ENCODE measurements around the gene CDC40. TPM values are rescaled to one million over a fixed set of nuclear protein-coding genes. Genes with fewer than 3 reads are reported as not detected.

CDC40 gene
- total RNA-seq, 1 experiment from 2014 or later = 25.7 TPM

DNA sequence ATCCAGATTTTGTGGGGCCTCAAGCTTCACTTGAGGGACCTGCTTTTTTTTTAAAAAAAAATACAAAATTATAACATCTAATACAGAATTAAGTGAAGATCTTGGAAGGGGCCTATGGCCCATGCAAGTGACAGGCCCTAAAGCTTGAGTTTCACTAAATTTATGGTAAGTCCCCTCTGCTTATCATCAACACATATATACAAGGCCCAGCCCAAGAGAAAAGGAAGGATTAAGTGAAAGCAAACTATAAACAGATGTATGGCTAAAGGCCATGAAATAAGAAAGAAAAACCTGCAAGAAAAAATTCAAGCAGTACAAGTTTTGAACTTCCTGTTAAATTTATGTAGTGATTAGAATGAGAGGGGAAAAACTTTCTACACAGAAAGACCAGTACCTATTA is 86.8 kb downstream of the CDC40 start:
- Mint-ChIP-seq H3K4me3 (no peak overlapping the region), H3K4me1 (peaks cover 15% of the 10 kb centered on the region), H3K9me3 (peaks cover 12% of the 10 kb centered on the region), H3K27me3 (ENCODE audit: low read depth) (no peaks in the 10 kb centered on the region), H3K27ac (no peak overlapping the region), H3K36me3 (no peaks in the 10 kb centered on the region; the same call in 1 of the 2 replicates)
- ATAC-seq (no peak), DNase-seq (ENCODE audit: low spot score) (no peak)
- ChIA-PET CTCF (no interaction called here), POLR2A (no interaction called here)
- TF ChIP-seq USF1 (CRISPR knock-in tag; IDR thresholded peaks at IDR 0.05) = no peak
- no peak for TF ChIP-seq GRHL2 (CRISPR knock-in tag; IDR thresholded peaks at IDR 0.05; ENCODE audit: insufficient replicate concordance, severe bottlenecking)
- TF ChIP-seq GABPB1 (CRISPR knock-in tag; IDR thresholded peaks at IDR 0.05) = no peak
- TF ChIP-seq TCF7 (CRISPR knock-in tag; IDR thresholded peaks at IDR 0.05; ENCODE audit: low read depth) = no peak
- TF ChIP-seq ATF1 (CRISPR knock-in tag; IDR thresholded peaks at IDR 0.05) = no peak
- TF ChIP-seq EMX1 (CRISPR knock-in tag; IDR thresholded peaks at IDR 0.05) = no peak
- no peak for TF ChIP-seq FOXJ3 (CRISPR knock-in tag; IDR thresholded peaks at IDR 0.05; ENCODE audit: borderline replicate concordance)
- no peak for TF ChIP-seq AR (CRISPR knock-in tag; IDR thresholded peaks at IDR 0.05)
- TF ChIP-seq, protein P1, sequence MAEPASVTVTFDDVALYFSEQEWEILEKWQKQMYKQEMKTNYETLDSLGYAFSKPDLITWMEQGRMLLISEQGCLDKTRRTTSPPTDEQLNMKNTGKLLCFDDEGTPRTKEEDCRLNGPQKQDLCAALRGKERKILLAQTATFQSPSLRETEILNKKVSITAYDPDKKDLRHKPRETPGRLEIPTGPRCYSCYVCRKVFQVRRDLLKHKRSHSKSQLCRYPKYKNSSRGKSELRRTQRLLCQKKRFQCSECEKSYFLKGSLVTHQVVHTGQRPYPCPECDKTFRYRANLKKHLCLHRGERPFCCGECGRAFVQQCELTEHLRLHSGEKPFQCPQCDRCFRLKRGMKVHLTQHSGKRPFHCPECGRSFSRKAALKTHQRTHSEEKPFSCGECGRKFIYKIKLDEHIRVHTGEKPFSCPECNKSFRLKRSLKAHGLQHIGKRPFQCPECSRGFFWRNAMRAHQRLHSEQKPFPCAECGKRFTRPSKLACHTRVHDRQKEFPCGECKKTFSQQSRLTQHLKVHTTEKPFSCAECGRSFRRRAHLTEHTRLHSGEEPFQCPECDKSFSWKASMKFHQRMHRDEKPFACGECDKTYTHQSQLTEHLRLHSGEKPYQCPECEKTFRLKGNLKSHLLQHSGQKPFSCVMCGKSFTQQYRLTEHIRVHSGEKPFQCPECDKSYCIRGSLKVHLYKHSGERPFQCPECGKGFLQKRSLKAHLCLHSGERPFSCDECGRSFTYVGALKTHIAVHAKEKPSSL (CRISPR knock-in tag; conservative IDR thresholded peaks at IDR 0.05) = no peak
- no peak for TF ChIP-seq NR2C2 (CRISPR knock-in tag; IDR thresholded peaks at IDR 0.05)
- TF ChIP-seq SMAD3 (CRISPR knock-in tag; IDR thresholded peaks at IDR 0.05; ENCODE audit: borderline replicate concordance) = no peak
- TF ChIP-seq ZNF263 (CRISPR knock-in tag; IDR thresholded peaks at IDR 0.05; ENCODE audit: low read depth) = no peak
- TF ChIP-seq TP53 (CRISPR knock-in tag; IDR thresholded peaks at IDR 0.05) = no peak
- TF ChIP-seq IRF1 (CRISPR knock-in tag; IDR thresholded peaks at IDR 0.05) = no peak

DNA sequence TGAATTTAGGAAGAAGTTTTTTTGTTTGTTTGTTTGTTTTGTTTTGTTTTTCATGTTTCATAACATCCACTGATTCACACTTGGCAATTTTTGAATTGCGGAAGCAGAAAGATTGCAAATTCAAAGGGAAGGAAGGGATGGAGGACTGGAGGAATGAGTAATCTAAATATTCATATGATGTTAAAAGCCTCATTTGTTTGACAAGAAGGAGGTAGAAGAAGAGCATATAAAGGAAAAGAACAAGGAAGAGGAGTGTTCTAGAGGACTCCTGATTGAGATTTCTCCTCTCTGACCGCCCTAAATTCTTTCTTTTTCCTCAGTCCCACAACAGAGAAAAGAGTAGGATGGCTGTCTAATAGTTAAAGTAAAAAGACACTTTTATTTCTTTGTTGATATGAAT is 89.4 kb downstream of the CDC40 start:
- POLR2A ChIA-PET = interaction anchor here (0.9 kb wide), 1 partner anchor 12 kb away, joined by 4 read pairs; no protein-coding TSS in a partner anchor
- CTCF ChIA-PET = no interaction called here
- ATAC-seq = no peak

More for the DNA sequence above, 89.4 kb downstream of the CDC40 start:
- H3K4me3 Mint-ChIP-seq = peak overlapping the region; percentile 35
- no peaks in the 10 kb centered on the region for H3K27me3 Mint-ChIP-seq (ENCODE audit: low read depth)
- H3K36me3 Mint-ChIP-seq = no peaks in the 10 kb centered on the region; the same call in 1 of the 2 replicates
- DNase-seq (ENCODE audit: low spot score) = no peak
- peaks cover 14% of the 10 kb centered on the region for H3K9me3 Mint-ChIP-seq
- TF ChIP-seq TEAD4 (CRISPR knock-in tag; IDR thresholded peaks at IDR 0.05) (no peak), ZNF423 (CRISPR knock-in tag; IDR thresholded peaks at IDR 0.05) (no peak), ZNF121 (CRISPR knock-in tag; IDR thresholded peaks at IDR 0.05) (no peak), SMAD3 (CRISPR knock-in tag; IDR thresholded peaks at IDR 0.05; ENCODE audit: borderline replicate concordance) (no peak), ARID4B (CRISPR knock-in tag; IDR thresholded peaks at IDR 0.05; ENCODE audit: borderline replicate concordance) (no peak)
- H3K4me1 Mint-ChIP-seq = peaks cover 24% of the 10 kb centered on the region
- H3K27ac Mint-ChIP-seq = peak overlapping the region; percentile 87
